GM21447 (cell line): ENCODE results near the gene STPG1.

Experiments used
- ATAC-seq: cut with Tn5 transposase; IDR thresholded peaks from one replicate; pipeline ENCODE4 v1.9.1; 2021; ENCODE audit not compliant: unreplicated experiment

STPG1 gene

GRCh38 chr1:24427545-24427862 is 13.9 kb upstream of the STPG1 start:
- no peak for ATAC-seq

- no peak for ATAC-seq
Measured at GRCh38 chr1:24426744-24427544, 13.4 kb upstream of the STPG1 start.

DNA sequence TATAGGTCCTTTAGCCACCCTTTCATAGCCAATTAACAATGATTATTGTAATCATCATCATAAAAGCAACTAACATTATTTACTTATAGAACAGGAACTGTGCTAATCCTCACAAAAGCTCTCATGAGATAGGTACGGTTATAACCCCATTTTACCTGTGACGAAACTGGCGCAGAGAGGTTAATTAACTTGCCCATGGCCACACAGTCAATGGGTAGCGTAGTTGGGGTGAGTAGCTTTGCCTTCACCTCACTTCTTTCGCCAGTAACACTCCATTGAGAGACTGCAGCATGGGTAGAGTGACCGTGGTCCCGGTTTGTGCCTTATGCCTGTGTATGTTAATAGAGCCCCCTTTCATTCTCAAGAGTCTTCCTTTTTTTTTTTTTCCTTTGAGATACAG is 12.3 kb upstream of the STPG1 start:
- no peak for ATAC-seq

DNA sequence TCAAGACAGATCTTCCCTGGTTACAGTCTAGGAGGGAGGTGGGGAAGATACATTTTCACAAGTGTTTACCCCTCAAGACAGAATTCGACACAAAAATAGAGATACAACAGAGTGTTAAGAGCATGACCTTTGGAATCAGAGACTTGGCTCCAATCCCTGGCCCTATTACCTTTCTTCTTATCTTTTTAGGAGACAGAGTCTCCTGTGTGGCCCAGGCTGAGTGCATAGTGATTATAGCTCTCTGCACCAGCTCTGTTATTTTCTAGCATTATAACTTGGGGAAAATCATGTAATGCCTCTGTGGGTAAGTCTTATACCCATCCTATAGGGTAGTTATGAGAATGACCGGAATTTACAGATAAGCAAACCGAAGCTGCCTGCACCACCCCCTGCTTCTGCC is 11.9 kb upstream of the STPG1 start:
- no peak for ATAC-seq

DNA sequence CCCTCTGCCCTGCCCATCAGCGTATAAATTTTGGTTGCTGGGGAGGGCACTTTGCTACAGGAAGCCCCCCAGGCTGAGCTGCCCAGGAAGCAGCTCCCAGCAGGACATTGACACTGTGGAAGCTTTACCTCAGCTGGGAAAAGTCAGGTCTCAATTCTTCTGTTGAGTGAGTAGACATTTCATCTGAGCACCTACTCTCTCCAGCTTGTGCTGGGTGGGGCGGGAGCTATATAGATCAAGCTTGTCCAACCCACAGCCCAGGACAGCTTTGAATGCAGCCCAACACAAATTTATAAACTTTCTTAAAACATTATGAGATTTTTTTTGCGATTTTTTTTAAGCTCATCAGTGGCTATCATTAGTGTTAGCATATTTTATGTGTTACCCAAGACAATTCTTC is 11.4 kb upstream of the STPG1 start:
- no peak for ATAC-seq

DNA sequence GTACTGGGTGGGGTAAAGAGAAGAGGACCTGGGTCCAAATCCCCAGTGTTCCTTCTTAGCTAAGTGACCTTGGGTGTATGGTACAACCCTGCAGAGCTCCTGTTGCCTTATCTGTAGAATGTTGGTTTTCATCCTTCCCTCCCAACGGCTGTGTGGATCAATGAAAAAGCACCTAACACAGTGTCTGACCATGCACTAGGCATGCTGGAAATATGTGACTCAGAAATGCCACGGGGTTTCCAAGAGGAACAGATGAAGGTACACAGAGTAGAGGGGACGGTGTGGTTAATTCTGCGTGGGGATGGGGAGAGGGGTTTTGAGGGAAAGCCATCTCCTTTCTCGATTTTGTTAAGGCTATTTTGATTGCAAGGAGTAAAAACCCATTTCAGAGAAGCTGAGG is 10.6 kb upstream of the STPG1 start:
- ATAC-seq, result no peak

GRCh38 chr1:24421502-24421901 is 7.9 kb upstream of the STPG1 start:
- ATAC-seq, result no peak

DNA sequence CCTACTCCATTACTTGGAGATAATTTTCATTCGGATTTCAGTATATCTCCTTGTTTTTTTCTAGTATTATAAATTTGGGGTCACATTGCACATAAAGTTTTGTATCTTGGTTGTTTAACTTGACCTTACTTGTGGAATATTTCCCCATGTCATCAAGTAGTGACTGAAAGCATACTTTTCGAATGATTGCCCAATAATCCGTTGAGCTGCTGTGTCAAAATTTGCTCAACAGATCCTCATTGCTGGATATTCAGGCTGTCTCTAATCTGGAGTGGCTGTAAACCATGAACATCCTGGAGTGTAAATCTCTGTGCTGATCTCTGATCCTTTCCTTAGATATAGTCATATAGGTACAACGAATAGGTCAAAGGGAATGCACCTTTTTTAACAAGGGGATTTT is 7.0 kb upstream of the STPG1 start:
- ATAC-seq, result no peak

- no peak for ATAC-seq
Measured at GRCh38 chr1:24418898-24419628, 5.5 kb upstream of the STPG1 start.

DNA sequence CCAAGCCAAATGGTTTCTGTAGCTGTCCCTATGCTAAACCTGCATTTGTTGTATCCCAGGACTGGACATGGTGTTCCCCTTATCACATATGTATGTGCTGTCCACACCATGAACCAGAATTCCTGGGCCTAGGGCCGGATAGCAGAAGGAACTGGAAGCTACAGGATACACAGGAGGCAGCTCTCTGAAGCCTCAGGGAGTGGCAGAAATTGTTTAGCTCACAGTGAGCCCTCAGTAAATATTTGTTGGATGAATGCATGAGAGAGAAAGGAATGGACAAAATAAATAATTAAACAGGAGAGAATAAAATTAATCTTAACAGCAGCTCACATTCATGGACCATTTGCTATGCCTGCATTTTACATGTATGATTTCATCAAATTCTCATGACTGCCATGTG is 4.1 kb upstream of the STPG1 start:
- no peak for ATAC-seq

- ATAC-seq, result no peak
Measured at GRCh38 chr1:24416666-24417391, 3.2 kb upstream of the STPG1 start.

GRCh38 chr1:24415910-24416665 is 2.5 kb upstream of the STPG1 start:
- peak; percentile 14 for ATAC-seq

GRCh38 chr1:24415334-24415909 is 1.8 kb upstream of the STPG1 start, which contains the start of gene NIPAL3:
Gene NIPAL3 (plus strand): TSS chr1:24415802. CDS start chr1:24419548, 3,746 bp downstream.
- peak; percentile 95 for ATAC-seq

GRCh38 chr1:24414775-24415333 is 1.3 kb upstream of the STPG1 start:
- ATAC-seq, result no peak

GRCh38 chr1:24412408-24412807 is 1.2 kb downstream of the STPG1 start:
- ATAC-seq, result no peak

- ATAC-seq, result no peak
Measured at GRCh38 chr1:24411963-24412362, 1.6 kb downstream of the STPG1 start.

DNA sequence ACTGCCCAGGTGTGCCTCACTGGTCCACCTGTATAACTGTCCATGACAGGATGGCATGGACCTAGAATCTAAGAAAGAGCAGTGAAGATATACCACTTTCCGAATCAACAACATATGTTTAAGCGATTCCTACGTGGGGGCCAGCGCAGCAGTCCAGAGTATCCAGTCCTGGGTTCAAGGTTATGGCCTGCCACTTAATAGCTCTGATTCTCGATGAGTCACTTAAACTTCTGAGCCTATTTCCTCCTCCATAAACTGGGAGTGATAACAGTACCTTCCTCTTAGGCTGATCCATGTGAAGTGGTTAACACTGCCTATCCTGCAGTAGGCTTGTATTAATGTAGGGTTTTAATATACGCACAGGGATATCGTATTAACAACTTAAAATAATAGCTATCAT is 2.8 kb downstream of the STPG1 start:
- no peak for ATAC-seq

DNA sequence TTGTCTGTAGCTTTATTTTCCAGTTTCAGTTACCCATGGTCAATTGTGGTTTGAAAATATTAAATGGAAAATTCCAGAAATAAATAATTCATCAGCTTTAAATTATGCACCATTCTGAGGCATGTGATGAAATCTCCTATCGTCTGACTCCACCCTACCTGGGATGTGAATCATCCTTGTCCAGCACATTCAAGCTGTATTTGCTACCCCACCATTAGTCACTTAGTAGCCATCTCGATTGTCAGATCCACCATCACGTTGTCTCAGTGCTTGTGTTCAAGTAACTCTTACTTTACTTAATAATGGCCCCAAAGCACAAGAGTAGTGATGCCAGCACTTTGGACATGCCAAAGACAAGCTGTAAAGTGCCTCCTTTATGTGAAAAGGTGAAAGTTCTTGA is 4.0 kb downstream of the STPG1 start:
- ATAC-seq, result no peak

- ATAC-seq, result no peak
Measured at GRCh38 chr1:24406788-24407187, 6.8 kb downstream of the STPG1 start.

DNA sequence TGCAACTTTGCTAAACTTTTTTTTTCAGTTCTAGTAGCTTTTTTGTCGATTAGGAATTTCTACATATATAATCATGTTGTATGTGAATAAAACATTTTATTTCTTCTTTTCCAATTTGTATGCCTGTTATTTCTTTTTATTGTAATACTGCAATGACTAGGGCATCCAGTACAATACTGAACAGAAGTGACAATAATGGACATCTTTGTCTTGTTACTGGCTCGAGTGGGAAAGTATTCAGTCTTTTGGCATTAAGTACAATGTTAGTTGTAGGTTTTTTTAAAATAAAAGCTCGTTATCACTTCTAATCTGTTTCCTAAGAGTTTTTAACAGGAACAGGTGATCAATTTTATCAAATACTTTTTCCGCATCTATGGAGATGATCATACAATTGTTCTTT is 9.8 kb downstream of the STPG1 start:
- no peak for ATAC-seq

DNA sequence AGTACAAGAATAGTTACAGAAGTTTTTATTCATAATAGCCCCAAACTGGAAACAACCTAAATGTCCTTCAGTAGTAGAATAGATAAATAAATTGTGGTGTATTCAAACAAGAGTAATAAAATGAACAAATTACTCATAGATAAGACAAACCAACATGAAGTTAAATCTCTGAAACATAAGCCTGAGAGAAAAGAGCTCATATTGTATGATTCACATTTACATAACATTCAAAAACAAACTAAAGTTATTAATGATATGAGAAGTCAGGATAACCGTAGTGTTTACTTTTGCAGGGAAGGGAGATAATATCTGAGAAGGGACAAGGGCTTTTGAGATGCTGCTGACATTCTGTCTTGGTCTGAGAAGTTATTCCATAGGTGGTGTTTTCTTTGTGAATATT is 13.5 kb downstream of the STPG1 start:
- ATAC-seq, result no peak
